GM12878 (cell line): ENCODE measurements around the gene ISOC2. TPM values are rescaled to one million over a fixed set of nuclear protein-coding genes. Genes with fewer than 3 reads are reported as not detected.

Experiments used
- ATAC-seq: fragments of 200-7000 bp; cut with Tn5 transposase; 3 replicates; pipeline ENCODE4 v1.9.1; 2020; ENCODE audit warnings: mild to moderate bottlenecking, moderate library complexity
- BruUV-seq: library from RNA; stranded (reverse); fragments of 400-500 nt; replicated peaks from 2 replicates; lab custom pipeline; 2021; lab: Mats Ljungman, UMichigan
- CTCF ChIA-PET: fragments of 300-600 bp; sonication (Branson Sonifier 250); formaldehyde crosslinking; extraction: SDS; loops from one replicate; lab custom pipeline; 2021; ENCODE audit warnings: inconsistent platforms; lab: Yijun Ruan, JAX
- POLR2A ChIA-PET: fragments of 350-600 bp; formaldehyde crosslinking; extraction: SDS; loops from one replicate; lab custom pipeline; 2021; ENCODE audit warnings: inconsistent platforms; lab: Charles Lee
- RAD21 ChIA-PET: fragments of 300-600 bp; sonication (Branson Sonifier 250); formaldehyde crosslinking; loops from one replicate; lab custom pipeline; 2023; ENCODE audit warnings: antibody characterized with exemption; ENCODE audit not compliant: unreplicated experiment; lab: Charles Lee
- SMC1A ChIA-PET: fragments of 300-600 bp; sonication (Branson Sonifier 250); formaldehyde crosslinking; loops from one replicate; lab custom pipeline; 2023; ENCODE audit not compliant: unreplicated experiment, uncharacterized antibody; lab: Charles Lee
- DNase-seq: peaks from one replicate; pipeline ENCODE4 v3.0.0-alpha.2; 2011; ENCODE audit warnings: low read depth, low spot score
- FAIRE-seq: peaks from 3 replicates; lab custom pipeline; 2011; peaks lifted over from hg19 to GRCh38; lab: Jason Lieb, UNC
- H2AFZ ChIP-seq: 2 replicates; pipeline ENCODE4 v1.6.0; 2011; ENCODE audit warnings: low read depth, low read length, control low read depth; ENCODE audit not compliant: control insufficient read depth
- H3K27ac ChIP-seq: 2 replicates; pipeline ENCODE4 v1.5.1; 2011; ENCODE audit warnings: control low read depth; ENCODE audit not compliant: control insufficient read depth, insufficient read depth
- H3K27me3 ChIP-seq, 2 experiments: replicated peaks in 1 of 2; 2 replicates each; pipeline versions ENCODE4 v1.6.0 to v1.6.1; 2011; ENCODE audit warnings: low read length in 1 of 2; ENCODE audit not compliant: control insufficient read depth in 2 of 2, insufficient read depth in 2 of 2
- H3K36me3 ChIP-seq, 2 experiments: 2 replicates each; pipeline ENCODE4 v1.5.1; 2011; ENCODE audit warnings: low read length in 1 of 2; ENCODE audit not compliant: control insufficient read depth in 2 of 2, insufficient read depth in 2 of 2
- H3K4me1 ChIP-seq: 2 replicates; pipeline ENCODE4 v1.6.1; 2011; ENCODE audit warnings: mild to moderate bottlenecking, low read length, moderate library complexity, mixed read lengths; ENCODE audit not compliant: control insufficient read depth, insufficient read depth
- H3K4me2 ChIP-seq: 2 replicates; pipeline ENCODE4 v1.6.0; 2011; ENCODE audit warnings: control low read depth; ENCODE audit not compliant: control insufficient read depth, insufficient read depth
- H3K4me3 ChIP-seq: fragments of 200-600 bp; sonication (generic); 2 replicates; pipeline ENCODE4 v1.5.1; 2016
- H3K79me2 ChIP-seq: 2 replicates; pipeline ENCODE4 v1.6.0; 2011; ENCODE audit warnings: low read length; ENCODE audit not compliant: control insufficient read depth, insufficient read depth
- H3K9ac ChIP-seq: 2 replicates; pipeline ENCODE4 v1.8.0; 2011; ENCODE audit warnings: low read length, control low read depth, mixed read lengths; ENCODE audit not compliant: control insufficient read depth, insufficient read depth
- H3K9me3 ChIP-seq: replicated peaks from 3 replicates; pipeline ENCODE4 v1.5.1; 2011; ENCODE audit warnings: mild to moderate bottlenecking, low read length; ENCODE audit not compliant: control insufficient read depth, insufficient read depth
- H4K20me1 ChIP-seq: 2 replicates; pipeline ENCODE4 v1.6.0; 2011; ENCODE audit not compliant: control insufficient read depth, insufficient read depth
- BHLHE40 ChIP-seq, 2 experiments: fragments of 450-650 bp in 1 of 2; IDR thresholded peaks; 2 replicates each; pipeline ENCODE4 v1.6.1; 2011 to 2017; ENCODE audit warnings: low read depth in 2 of 2, borderline replicate concordance in 1 of 2, improper control_type of control experiment in 1 of 2, low read length in 1 of 2, mild to moderate bottlenecking in 1 of 2
- CHD4 ChIP-seq: fragments of 200-600 bp; sonication (generic); IDR thresholded peaks from 2 replicates; pipeline ENCODE4 v1.6.1; 2016; ENCODE audit warnings: mild to moderate bottlenecking
- EGR1 ChIP-seq, 2 experiments: IDR thresholded peaks; 1 replicate in 1 of 2; 2 replicates in 1 of 2; pipeline ENCODE4 v1.6.1; 2011 to 2012; ENCODE audit warnings: low read depth in 2 of 2, low read length in 2 of 2, borderline replicate concordance in 1 of 2, mild to moderate bottlenecking in 1 of 2, moderate library complexity in 1 of 2
- ETV6 ChIP-seq, 2 experiments: fragments of 450-650 bp in 1 of 2; IDR thresholded peaks in 1 of 2; conservative IDR thresholded peaks in 1 of 2; 2 replicates each; pipeline ENCODE4 v1.6.1; 2014; ENCODE audit warnings: antibody characterized with exemption in 1 of 2, borderline replicate concordance in 1 of 2, low read depth in 1 of 2, mild to moderate bottlenecking in 1 of 2, moderate library complexity in 1 of 2
- HCFC1 ChIP-seq: fragments of 150-350 bp; IDR thresholded peaks from 2 replicates; pipeline ENCODE4 v1.6.1; 2014; ENCODE audit warnings: low read length
- NBN ChIP-seq: fragments of 450-650 bp; IDR thresholded peaks from 2 replicates; pipeline ENCODE4 v1.6.1; 2016
- NRF1 ChIP-seq: conservative IDR thresholded peaks from 2 replicates; pipeline ENCODE4 v1.6.1; 2011; ENCODE audit warnings: mild to moderate bottlenecking, low read depth, low read length, improper control_type of control experiment
- PAX8 ChIP-seq: fragments of 450-650 bp; IDR thresholded peaks from 2 replicates; pipeline ENCODE4 v1.6.1; 2017; ENCODE audit warnings: mild to moderate bottlenecking, moderate library complexity
- POU2F2 ChIP-seq: IDR thresholded peaks from 3 replicates; pipeline ENCODE4 v1.6.1; 2011; ENCODE audit warnings: low read depth, mild to moderate bottlenecking, low read length, borderline replicate concordance
- RCOR1 ChIP-seq: conservative IDR thresholded peaks from 2 replicates; pipeline ENCODE4 v1.6.1; 2012; ENCODE audit warnings: low read depth, low read length, improper control_type of control experiment
- SMARCA5 ChIP-seq: fragments of 450-650 bp; IDR thresholded peaks from 2 replicates; pipeline ENCODE4 v1.6.1; 2017; ENCODE audit warnings: mild to moderate bottlenecking
- SPI1 ChIP-seq: IDR thresholded peaks from 2 replicates; pipeline ENCODE4 v1.6.1; 2011; ENCODE audit warnings: low read depth, mild to moderate bottlenecking, low read length, moderate library complexity, borderline replicate concordance; ENCODE audit not compliant: insufficient read depth
- STAT3 ChIP-seq: IDR thresholded peaks from 2 replicates; pipeline ENCODE4 v1.6.1; 2011; ENCODE audit warnings: low read depth, low read length, improper control_type of control experiment
- SUZ12 ChIP-seq: fragments of 200-600 bp; sonication (generic); IDR thresholded peaks from one replicate; pipeline ENCODE4 v1.6.1; 2018; ENCODE audit warnings: antibody characterized with exemption, mild to moderate bottlenecking; ENCODE audit not compliant: unreplicated experiment
- ZNF384 ChIP-seq: IDR thresholded peaks from 2 replicates; pipeline ENCODE4 v1.6.1; 2012; ENCODE audit warnings: low read depth, mild to moderate bottlenecking, low read length, improper control_type of control experiment, borderline replicate concordance
- ZZZ3 ChIP-seq: IDR thresholded peaks from 2 replicates; pipeline ENCODE4 v1.6.1; 2011; ENCODE audit warnings: low read depth; ENCODE audit not compliant: control insufficient read depth, insufficient read length
- WGBS: methylation state at CpG from one replicate; pipeline ENCODE4 v1.1.6; 2016; ENCODE audit warnings: low lambda C conversion rate; ENCODE audit not compliant: insufficient replicate concordance, insufficient coverage; ENCODE audit errors: missing lambda C conversion rate; 5-methylcytosine and 5-hydroxymethylcytosine counted together
- in situ Hi-C: fragments of 300-500 bp; cut with MboI; formaldehyde crosslinking; loops from 9 replicates; pipeline ENCODE4 v1.14.3; 2018; ENCODE audit warnings: mixed read lengths
- intact Hi-C: fragments of 100-400 bp; cut with micrococcal nuclease; formaldehyde crosslinking; loops from one replicate; pipeline ENCODE4 v1.14.2; 2022; ENCODE audit not compliant: unreplicated experiment
- polyA plus RNA-seq, 11 experiments: library from polyadenylated mRNA; depleted of rRNA in 4 of 11; unstranded in 6 of 11; stranded (reverse) in 5 of 11; fragments of >200 nt; fragmentation: Nextera tagmentation in 4 of 11; fragmentation: Illumina TruSeq in 1 of 11; extraction: Ambion mirVana in 4 of 11; extraction: Trizol in 1 of 11; gene quantifications; 1 replicate in 1 of 11; 2 replicates in 10 of 11; pipeline versions ENCODE4 v1.2.1 to v1.2.3, GENCODE V29; 2011 to 2016; ENCODE audit warnings: inconsistent platforms in 2 of 11, missing spikeins in 2 of 11, low read depth in 1 of 11
- total RNA-seq, 4 experiments: library from RNA; depleted of rRNA in 3 of 4; stranded (reverse); fragments of >200 nt in 3 of 4; fragmentation: Illumina TruSeq in 1 of 4; extraction: Trizol in 1 of 4; gene quantifications; 2 replicates each; pipeline versions ENCODE4 v1.2.1 to v1.2.3, GENCODE V29; 2013 to 2021
- TF ChIP-seq, protein P1 (sequence below): fragments of 450-650 bp; IDR thresholded peaks from 2 replicates; pipeline ENCODE4 v1.6.1; 2018; ENCODE audit warnings: borderline replicate concordance, mild to moderate bottlenecking; ENCODE audit not compliant: partially characterized antibody
- TF ChIP-seq, protein P2 (sequence below): fragments of 450-650 bp; IDR thresholded peaks from 2 replicates; pipeline ENCODE4 v1.6.1; 2014; ENCODE audit warnings: mild to moderate bottlenecking

ISOC2 gene
- total and polyA plus RNA-seq, 10 of the 15 experiments (the other 5 are each of a cell fraction or from before 2014, with no cell fraction given), result 0.72 to 238 (median 56.9) TPM

DNA sequence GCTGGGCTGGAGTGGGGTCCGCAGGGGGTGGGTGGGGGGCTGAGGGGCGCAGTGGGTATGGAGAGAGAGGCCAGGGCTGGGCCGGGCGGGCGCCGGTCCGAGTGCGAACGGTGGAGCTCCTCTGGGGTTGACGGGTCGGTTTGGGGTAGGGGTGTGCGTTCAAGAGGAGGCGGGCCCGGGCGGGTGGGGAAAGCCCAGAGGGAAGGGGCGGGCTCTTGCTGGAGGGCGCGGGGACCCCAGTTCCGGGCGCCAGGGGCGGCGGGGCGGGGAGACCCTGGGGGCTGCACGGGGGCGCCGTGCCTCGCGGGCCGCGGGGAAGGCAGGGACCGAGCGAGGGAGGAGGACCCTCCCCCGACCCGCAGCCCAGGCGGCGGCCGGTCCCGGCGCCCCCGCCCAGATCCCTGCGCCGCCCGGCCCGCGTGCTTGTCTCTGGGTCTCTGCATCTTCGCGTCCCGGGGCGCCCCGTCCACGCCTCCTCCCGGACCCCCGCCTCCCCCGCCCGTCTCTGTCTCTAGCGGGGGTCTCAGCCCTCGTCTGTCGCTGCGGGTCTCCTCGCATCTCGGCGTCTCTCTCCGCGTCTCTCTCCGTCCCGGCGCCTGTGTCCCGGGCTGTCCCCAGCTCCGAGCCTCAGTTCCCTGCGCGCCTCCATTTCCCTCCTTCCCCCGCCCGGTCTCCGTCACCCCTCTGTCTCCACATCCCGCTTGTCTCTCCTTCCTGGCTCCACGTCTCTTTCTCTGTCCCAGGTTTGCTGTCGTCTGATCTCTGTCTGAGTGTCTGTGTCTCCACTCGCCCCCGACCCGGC lies 10.1 kb downstream of the ISOC2 start:
- ChIA-PET SMC1A (no interaction called here), CTCF (no interaction called here), RAD21 (no interaction called here), POLR2A (no interaction called here)
- FAIRE-seq, result no peak
- H3K4me3 ChIP-seq, result no peak overlapping the region
- DNase-seq, result no peak
- H3K9ac ChIP-seq, result no peak overlapping the region
- no peaks in the 10 kb centered on the region for H3K4me1 ChIP-seq
- H4K20me1 ChIP-seq, result peaks cover 4% of the 10 kb centered on the region; the same call in 1 of the 2 replicates
- H3K27me3 ChIP-seq, result no peaks in the 10 kb centered on the region; a peak in 2 of 4 replicates
- WGBS, result 12% methylated on average over 13 of the region's 80 CpGs
- H3K9me3 ChIP-seq, result no peaks in the 10 kb centered on the region
- no peak for TF ChIP-seq EGR1 (IDR thresholded peaks at IDR 0.05; ENCODE audit: borderline replicate concordance in 1 of 2, low read depth in 2 of 2, low read length in 2 of 2)
- no peak for TF ChIP-seq ETV6 (conservative IDR thresholded peaks at IDR 0.05 in 1 of 2, IDR thresholded peaks at IDR 0.05 in 1 of 2; ENCODE audit: borderline replicate concordance in 1 of 2, low read depth in 1 of 2)
- TF ChIP-seq SUZ12, result no peak
- no peak for TF ChIP-seq ZNF384
- no peak for TF ChIP-seq SPI1
- no peak for TF ChIP-seq STAT3
- TF ChIP-seq BHLHE40 (IDR thresholded peaks at IDR 0.05; ENCODE audit: borderline replicate concordance in 1 of 2, low read depth in 2 of 2, low read length in 1 of 2), result no peak
- TF ChIP-seq POU2F2, result no peak
- no peak for TF ChIP-seq CHD4
- TF ChIP-seq RCOR1, result no peak
- no peak for TF ChIP-seq PAX8
- TF ChIP-seq, protein P1, sequence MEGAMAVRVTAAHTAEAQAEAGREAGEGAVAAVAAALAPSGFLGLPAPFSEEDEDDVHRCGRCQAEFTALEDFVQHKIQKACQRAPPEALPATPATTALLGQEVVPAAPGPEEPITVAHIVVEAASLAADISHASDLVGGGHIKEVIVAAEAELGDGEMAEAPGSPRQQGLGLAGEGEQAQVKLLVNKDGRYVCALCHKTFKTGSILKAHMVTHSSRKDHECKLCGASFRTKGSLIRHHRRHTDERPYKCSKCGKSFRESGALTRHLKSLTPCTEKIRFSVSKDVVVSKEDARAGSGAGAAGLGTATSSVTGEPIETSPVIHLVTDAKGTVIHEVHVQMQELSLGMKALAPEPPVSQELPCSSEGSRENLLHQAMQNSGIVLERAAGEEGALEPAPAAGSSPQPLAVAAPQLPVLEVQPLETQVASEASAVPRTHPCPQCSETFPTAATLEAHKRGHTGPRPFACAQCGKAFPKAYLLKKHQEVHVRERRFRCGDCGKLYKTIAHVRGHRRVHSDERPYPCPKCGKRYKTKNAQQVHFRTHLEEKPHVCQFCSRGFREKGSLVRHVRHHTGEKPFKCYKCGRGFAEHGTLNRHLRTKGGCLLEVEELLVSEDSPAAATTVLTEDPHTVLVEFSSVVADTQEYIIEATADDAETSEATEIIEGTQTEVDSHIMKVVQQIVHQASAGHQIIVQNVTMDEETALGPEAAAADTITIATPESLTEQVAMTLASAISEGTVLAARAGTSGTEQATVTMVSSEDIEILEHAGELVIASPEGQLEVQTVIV, result no peak
- TF ChIP-seq ZZZ3, result no peak
- no peak for TF ChIP-seq SMARCA5
- TF ChIP-seq HCFC1, result no peak
- no peak for TF ChIP-seq NBN
- TF ChIP-seq, protein P2, sequence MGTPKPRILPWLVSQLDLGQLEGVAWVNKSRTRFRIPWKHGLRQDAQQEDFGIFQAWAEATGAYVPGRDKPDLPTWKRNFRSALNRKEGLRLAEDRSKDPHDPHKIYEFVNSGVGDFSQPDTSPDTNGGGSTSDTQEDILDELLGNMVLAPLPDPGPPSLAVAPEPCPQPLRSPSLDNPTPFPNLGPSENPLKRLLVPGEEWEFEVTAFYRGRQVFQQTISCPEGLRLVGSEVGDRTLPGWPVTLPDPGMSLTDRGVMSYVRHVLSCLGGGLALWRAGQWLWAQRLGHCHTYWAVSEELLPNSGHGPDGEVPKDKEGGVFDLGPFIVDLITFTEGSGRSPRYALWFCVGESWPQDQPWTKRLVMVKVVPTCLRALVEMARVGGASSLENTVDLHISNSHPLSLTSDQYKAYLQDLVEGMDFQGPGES, result no peak
- no peak for TF ChIP-seq NRF1
- in situ Hi-C loops, result no loop called here
- no peak overlapping the region for H3K27ac ChIP-seq
- H3K36me3 ChIP-seq, result peaks cover 3 to 4% of the 10 kb centered on the region in 2 experiments
- ATAC-seq, result 0 out of 3 replicates have a peak, but pooled peaks have one; percentile 23
- no peak overlapping the region for H2AFZ ChIP-seq
- intact Hi-C loops, result no loop called here
- no peaks in the 10 kb centered on the region for H3K79me2 ChIP-seq
- no TSS peak for BruUV-seq
- H3K4me2 ChIP-seq, result no peak overlapping the region
